Smooth muscle cell (in vitro differentiated cells): Measurements from ENCODE around the gene ZNRF1. TPM values are rescaled to one million over a fixed set of nuclear protein-coding genes. Genes with fewer than 3 reads are reported as not detected.

Experiments
- DNase-seq: peaks from one replicate; lab custom pipeline; 2025; ENCODE audit not compliant: unreplicated experiment; lab: John Stamatoyannopoulos, UW
- H2AFZ ChIP-seq: fragments of 200-600 bp; sonication (generic); 2 replicates; pipeline ENCODE4 v1.6.0; 2016; ENCODE audit warnings: antibody characterized with exemption, low read depth, mild to moderate bottlenecking
- H3F3A ChIP-seq: fragments of 200-600 bp; sonication (generic); 2 replicates; pipeline ENCODE4 v1.6.0; 2017; ENCODE audit warnings: antibody characterized with exemption, low read depth
- H3K27ac ChIP-seq: fragments of 200-600 bp; sonication (generic); 2 replicates; pipeline ENCODE4 v1.5.1; 2016; ENCODE audit warnings: low read depth, mild to moderate bottlenecking
- H3K27me3 ChIP-seq: fragments of 200-600 bp; sonication (generic); 2 replicates; pipeline ENCODE4 v1.6.1; 2016; ENCODE audit warnings: low read depth, mild to moderate bottlenecking
- H3K36me3 ChIP-seq: fragments of 200-600 bp; sonication (generic); 2 replicates; pipeline ENCODE4 v1.5.1; 2016; ENCODE audit warnings: low read depth
- H3K4me1 ChIP-seq: fragments of 200-600 bp; sonication (generic); 2 replicates; pipeline ENCODE4 v1.5.1; 2016; ENCODE audit warnings: low read depth
- H3K4me2 ChIP-seq: fragments of 200-600 bp; sonication (generic); 2 replicates; pipeline ENCODE4 v1.6.0; 2016; ENCODE audit warnings: mild to moderate bottlenecking
- H3K4me3 ChIP-seq: fragments of 200-600 bp; sonication (generic); 2 replicates; pipeline ENCODE4 v1.5.1; 2016; ENCODE audit warnings: mild to moderate bottlenecking
- H3K79me2 ChIP-seq: fragments of 200-600 bp; sonication (generic); 2 replicates; pipeline ENCODE4 v1.6.0; 2016; ENCODE audit warnings: low read depth, mild to moderate bottlenecking
- H3K9ac ChIP-seq: fragments of 200-600 bp; sonication (generic); 2 replicates; pipeline ENCODE4 v1.6.0; 2016; ENCODE audit warnings: low read depth
- H3K9me3 ChIP-seq: fragments of 200-600 bp; sonication (generic); replicated peaks from 2 replicates; pipeline ENCODE4 v1.5.1; 2016; ENCODE audit warnings: low read depth
- H4K20me1 ChIP-seq: fragments of 200-600 bp; sonication (generic); 2 replicates; pipeline ENCODE4 v1.6.0; 2016; ENCODE audit warnings: low read depth
- WGBS: methylation state at CpG from one replicate; pipeline ENCODE4 v1.1.7; 2016; ENCODE audit warnings: low lambda C conversion rate; 5-methylcytosine and 5-hydroxymethylcytosine counted together
- polyA plus RNA-seq: library from polyadenylated mRNA; unstranded; fragments of >200 nt; fragmentation: Nextera tagmentation; extraction: Ambion mirVana; gene quantifications from 2 replicates; pipeline ENCODE4 v1.2.1, GENCODE V29; 2016
- total RNA-seq: library from RNA; depleted of rRNA; stranded (reverse); fragments of >200 nt; gene quantifications from 2 replicates; pipeline ENCODE4 v1.2.3, GENCODE V29; 2014
- TF ChIP-seq, protein P1 (sequence below): fragments of 200-600 bp; sonication (generic); IDR thresholded peaks from 2 replicates; pipeline ENCODE4 v1.5.1; 2017; ENCODE audit warnings: borderline replicate concordance, mild to moderate bottlenecking, antibody characterized with exemption; ENCODE audit not compliant: insufficient read depth, poor library complexity, severe bottlenecking

Gene ZNRF1
- total and polyA plus RNA-seq, 2 experiments from 2014 or later, result 18.2 to 45.4 TPM

DNA sequence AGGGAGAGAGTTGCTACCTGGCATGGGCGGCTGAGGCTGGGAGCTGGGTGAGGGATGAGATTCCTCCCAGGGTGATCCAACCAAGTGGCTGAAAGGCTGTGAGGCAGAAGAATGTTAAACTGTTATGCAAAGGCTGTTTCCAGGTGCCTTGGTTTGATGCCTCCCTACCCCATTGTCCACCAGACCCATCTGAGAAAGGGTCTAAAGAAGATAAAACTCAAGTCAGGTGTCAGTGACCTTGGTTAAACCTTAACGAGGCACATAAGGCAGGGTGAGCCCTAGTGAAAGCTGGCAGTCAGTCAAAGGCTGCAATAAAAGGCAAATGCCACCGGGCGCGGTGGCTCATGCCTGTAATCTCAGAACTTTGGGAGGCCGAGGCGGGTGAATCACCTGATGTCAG, 94.0 kb downstream of the ZNRF1 start:
- H3K36me3 ChIP-seq, result no peaks in the 10 kb centered on the region
- 94% methylated on average over 7 of the region's 7 CpGs for WGBS
- H3K27ac ChIP-seq, result no peak overlapping the region
- H3F3A ChIP-seq, result no peaks in the 10 kb centered on the region
- peaks cover under 1% of the 10 kb centered on the region for H3K4me1 ChIP-seq
- DNase-seq, result no peak
- peaks cover 23% of the 10 kb centered on the region for H3K79me2 ChIP-seq
- H3K9me3 ChIP-seq, result no peaks in the 10 kb centered on the region
- no peak overlapping the region for H3K9ac ChIP-seq
- no peak overlapping the region for H2AFZ ChIP-seq
- no peak overlapping the region for H3K4me2 ChIP-seq
- H3K27me3 ChIP-seq, result no peaks in the 10 kb centered on the region
- H4K20me1 ChIP-seq, result peaks cover 94% of the 10 kb centered on the region
- no peak overlapping the region for H3K4me3 ChIP-seq
- TF ChIP-seq, protein P1, sequence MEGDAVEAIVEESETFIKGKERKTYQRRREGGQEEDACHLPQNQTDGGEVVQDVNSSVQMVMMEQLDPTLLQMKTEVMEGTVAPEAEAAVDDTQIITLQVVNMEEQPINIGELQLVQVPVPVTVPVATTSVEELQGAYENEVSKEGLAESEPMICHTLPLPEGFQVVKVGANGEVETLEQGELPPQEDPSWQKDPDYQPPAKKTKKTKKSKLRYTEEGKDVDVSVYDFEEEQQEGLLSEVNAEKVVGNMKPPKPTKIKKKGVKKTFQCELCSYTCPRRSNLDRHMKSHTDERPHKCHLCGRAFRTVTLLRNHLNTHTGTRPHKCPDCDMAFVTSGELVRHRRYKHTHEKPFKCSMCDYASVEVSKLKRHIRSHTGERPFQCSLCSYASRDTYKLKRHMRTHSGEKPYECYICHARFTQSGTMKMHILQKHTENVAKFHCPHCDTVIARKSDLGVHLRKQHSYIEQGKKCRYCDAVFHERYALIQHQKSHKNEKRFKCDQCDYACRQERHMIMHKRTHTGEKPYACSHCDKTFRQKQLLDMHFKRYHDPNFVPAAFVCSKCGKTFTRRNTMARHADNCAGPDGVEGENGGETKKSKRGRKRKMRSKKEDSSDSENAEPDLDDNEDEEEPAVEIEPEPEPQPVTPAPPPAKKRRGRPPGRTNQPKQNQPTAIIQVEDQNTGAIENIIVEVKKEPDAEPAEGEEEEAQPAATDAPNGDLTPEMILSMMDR, result no peak

DNA sequence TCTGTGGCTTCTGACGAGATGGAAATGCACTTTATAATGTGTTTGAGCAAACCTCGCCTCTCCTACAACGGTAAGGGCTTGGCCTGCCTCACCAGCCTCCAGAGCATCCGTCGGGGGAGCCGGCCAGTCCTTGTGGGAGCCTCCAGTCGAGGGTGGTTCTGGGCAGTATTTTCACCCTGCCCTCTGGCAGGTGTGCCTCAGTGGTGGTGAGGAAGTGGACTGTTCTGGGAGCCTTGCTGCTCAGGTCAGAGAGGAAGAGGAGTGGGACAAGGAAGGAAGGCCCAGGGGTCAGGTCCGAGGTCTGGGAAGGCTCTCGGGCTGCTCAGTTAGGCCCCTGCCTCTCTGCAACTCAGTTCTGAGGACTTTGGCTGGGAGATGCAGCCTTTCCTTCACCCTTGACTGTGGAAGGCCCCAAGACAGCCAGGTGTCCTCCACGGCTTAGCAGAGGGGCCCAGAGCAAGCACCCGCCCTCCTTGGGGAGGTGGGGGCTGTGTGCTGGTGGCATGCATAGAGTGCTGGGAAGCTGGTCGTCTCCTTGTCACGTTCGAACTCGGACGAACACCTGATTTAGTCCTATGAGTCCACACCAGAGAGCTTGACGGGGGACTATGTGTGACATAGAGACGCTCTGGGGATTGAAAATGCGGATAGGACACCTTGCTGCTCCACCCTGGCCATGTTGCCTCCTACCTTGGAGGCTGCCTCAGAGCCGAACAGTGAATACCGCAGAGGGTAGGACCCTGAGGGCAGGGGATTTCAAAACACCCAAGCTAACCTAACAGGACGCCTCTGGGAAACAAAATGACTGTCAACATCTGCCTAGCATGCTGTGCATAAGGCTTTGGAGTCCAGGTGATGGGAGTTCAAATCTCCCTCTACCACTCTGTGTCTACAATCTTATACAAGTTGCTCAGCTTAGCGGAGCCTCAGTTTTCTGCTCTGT, 95.0 kb downstream of the ZNRF1 start:
- Histone ChIP-seq H4K20me1 (peaks cover 94% of the 10 kb centered on the region), H3K27ac (no peak overlapping the region), H3K4me1 (no peaks in the 10 kb centered on the region), H3K9ac (no peak overlapping the region), H3K9me3 (no peaks in the 10 kb centered on the region), H3K79me2 (peaks cover 19% of the 10 kb centered on the region), H3K4me2 (no peak overlapping the region), H3K36me3 (no peaks in the 10 kb centered on the region), H3F3A (no peaks in the 10 kb centered on the region), H3K27me3 (no peaks in the 10 kb centered on the region), H3K4me3 (no peak overlapping the region), H2AFZ (no peak overlapping the region)
- no peak for DNase-seq
- 97% methylated on average over 23 of the region's 23 CpGs for WGBS
- TF ChIP-seq, protein P1, result no peak

DNA sequence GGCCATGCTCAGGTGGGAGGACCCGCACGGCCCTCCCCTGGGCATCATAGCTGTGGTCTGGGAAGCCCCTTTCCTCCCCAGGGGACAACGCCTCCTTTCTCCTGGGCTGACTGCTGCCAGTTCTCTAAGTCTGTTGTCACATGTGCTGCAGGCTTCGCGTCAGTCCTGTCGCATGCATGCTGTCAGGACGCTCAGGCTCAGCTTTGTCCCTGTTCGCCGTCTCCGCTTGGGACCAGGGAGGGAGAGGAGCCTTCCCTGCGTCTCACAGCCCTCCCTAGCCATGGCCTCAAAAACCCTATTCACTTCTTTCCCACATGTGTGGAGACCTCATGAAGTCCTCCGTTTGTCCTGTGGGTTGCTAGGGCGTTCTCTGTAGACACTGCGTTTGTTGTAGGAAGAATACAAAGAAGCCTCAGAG, 96.4 kb downstream of the ZNRF1 start:
- Histone ChIP-seq H3K4me2 (no peak overlapping the region), H4K20me1 (peaks cover 93% of the 10 kb centered on the region), H3K9ac (no peak overlapping the region), H3F3A (no peaks in the 10 kb centered on the region), H3K4me1 (peaks cover 6% of the 10 kb centered on the region), H3K9me3 (no peaks in the 10 kb centered on the region), H2AFZ (no peak overlapping the region), H3K79me2 (peaks cover 5% of the 10 kb centered on the region), H3K4me3 (no peak overlapping the region), H3K36me3 (no peaks in the 10 kb centered on the region), H3K27me3 (no peaks in the 10 kb centered on the region), H3K27ac (no peak overlapping the region)
- no peak for DNase-seq
- 96% methylated on average over 12 of the region's 14 CpGs for WGBS
- TF ChIP-seq, protein P1, result no peak
